ENCODE measurements around the gene RNF215. TPM values are rescaled to one million over a fixed set of nuclear protein-coding genes. Genes with fewer than 3 reads are reported as not detected.

Gene RNF215
- total RNA-seq, 2 experiments from 2014 or later, result 7.1 to 7.2 TPM

DNA sequence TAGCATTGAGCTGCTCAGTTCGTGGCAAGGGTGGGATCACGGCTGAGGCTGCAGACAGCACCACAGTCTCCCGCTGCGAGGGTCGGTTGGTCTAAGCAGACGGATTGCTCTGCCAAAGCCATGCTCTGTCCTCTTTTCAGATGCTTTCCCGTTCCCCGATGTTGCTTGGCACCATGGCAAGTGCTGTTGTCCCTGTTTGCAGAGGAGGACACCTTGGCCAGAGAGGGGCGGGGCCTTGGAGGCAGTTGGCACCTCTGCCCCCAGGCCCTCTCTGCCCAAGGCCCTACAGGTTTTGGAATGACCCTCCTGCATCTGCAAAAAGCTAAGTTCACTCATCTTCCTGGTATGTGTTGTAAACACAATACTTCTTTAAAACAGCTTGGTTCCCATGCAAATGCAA is 18.8 kb downstream of the RNF215 start:
- DNase-seq, result no peak
- no peak for ATAC-seq
- Mint-ChIP-seq H3K4me3 (no peak overlapping the region), H3K4me1 (ENCODE audit: low read depth) (no peaks in the 10 kb centered on the region), H3K9me3 (no peaks in the 10 kb centered on the region), H3K27ac (no peak overlapping the region), H3K27me3 (no peaks in the 10 kb centered on the region), H3K36me3 (ENCODE audit: low read depth) (no peaks in the 10 kb centered on the region)
- TF ChIP-seq CTCF (IDR thresholded peaks at IDR 0.05), result no peak
- intact Hi-C loops (cut with micrococcal nuclease), result no loop called here
- POLR2A ChIA-PET, result interaction anchor here (0.9 to 1.3 kb wide), 5 partner anchors 12 to 79 kb away, joined by 3 read pairs; partner anchors contain the start of genes CASTOR1, CCDC157 and SF3A1
- CTCF ChIA-PET, result interaction anchor here (1.5 to 4.9 kb wide), 3 partner anchors 10 to 105 kb away, joined by 3 to 19 read pairs (median 3); no protein-coding TSS in a partner anchor

GRCh38 chr22:30365891-30366290 is 21.3 kb downstream of the RNF215 start:
- H3K4me3 Mint-ChIP-seq, result no peak overlapping the region

GRCh38 chr22:30362651-30363281 is 24.4 kb downstream of the RNF215 start:
- H3K27ac Mint-ChIP-seq, result no peak overlapping the region
- DNase-seq, result no peak
- CTCF ChIA-PET, result no interaction called here

More at GRCh38 chr22:30365891-30366290, 21.3 kb downstream of the RNF215 start:
- Mint-ChIP-seq H3K36me3 (ENCODE audit: low read depth) (no peaks in the 10 kb centered on the region), H3K27ac (no peak overlapping the region), H3K27me3 (no peaks in the 10 kb centered on the region), H3K4me1 (ENCODE audit: low read depth) (no peaks in the 10 kb centered on the region), H3K9me3 (no peaks in the 10 kb centered on the region)
- DNase-seq, result no peak
- intact Hi-C loops (cut with micrococcal nuclease), result no loop called here
- TF ChIP-seq CTCF (IDR thresholded peaks at IDR 0.05), result no peak
- CTCF ChIA-PET, result interaction anchor here (4.9 kb wide), 1 partner anchor 78 kb away, joined by 19 read pairs; no protein-coding TSS in a partner anchor
- POLR2A ChIA-PET, result interaction anchor here (1.2 kb wide), 1 partner anchor 98 kb away, joined by 3 read pairs; no protein-coding TSS in a partner anchor
- no peak for ATAC-seq

GRCh38 chr22:30361916-30362650 is 25.1 kb downstream of the RNF215 start:
- Mint-ChIP-seq H3K27me3 (no peaks in the 10 kb centered on the region), H3K4me3 (no peak overlapping the region), H3K36me3 (ENCODE audit: low read depth) (no peaks in the 10 kb centered on the region), H3K27ac (no peak overlapping the region), H3K9me3 (no peaks in the 10 kb centered on the region), H3K4me1 (ENCODE audit: low read depth) (peaks cover 5% of the 10 kb centered on the region)
- POLR2A ChIA-PET, result interaction anchor here (0.8 kb wide), 1 partner anchor 74 kb away, joined by 3 read pairs; no protein-coding TSS in a partner anchor
- CTCF ChIA-PET, result interaction anchor here (2.3 kb wide), 1 partner anchor 74 kb away, joined by 9 read pairs; no protein-coding TSS in a partner anchor
- no peak for DNase-seq
- ATAC-seq, result no peak
- intact Hi-C loops (cut with micrococcal nuclease), result no loop called here
- no peak for TF ChIP-seq CTCF (IDR thresholded peaks at IDR 0.05)

More at GRCh38 chr22:30362651-30363281, 24.4 kb downstream of the RNF215 start:
- TF ChIP-seq CTCF (IDR thresholded peaks at IDR 0.05), result no peak
- peaks cover 2% of the 10 kb centered on the region for H3K4me1 Mint-ChIP-seq (ENCODE audit: low read depth)
- no peak overlapping the region for H3K4me3 Mint-ChIP-seq
- no peaks in the 10 kb centered on the region for H3K36me3 Mint-ChIP-seq (ENCODE audit: low read depth)
- intact Hi-C loops (cut with micrococcal nuclease), result no loop called here
- H3K27me3 Mint-ChIP-seq, result no peaks in the 10 kb centered on the region
- POLR2A ChIA-PET, result interaction anchor here (0.5 kb wide), 1 partner anchor 177 kb away, joined by 3 read pairs; no protein-coding TSS in a partner anchor
- ATAC-seq, result no peak
- no peaks in the 10 kb centered on the region for H3K9me3 Mint-ChIP-seq

Measured in activated CD8-positive, alpha-beta T cell treated with anti-CD3 and anti-CD28 coated beads for 36 hours (primary cell).